ENCODE data around the gene BBS9. TPM values are rescaled to one million over a fixed set of nuclear protein-coding genes. Genes with fewer than 3 reads are reported as not detected.

Gene BBS9
- total RNA-seq, 1 experiment from 2014 or later: 4.7 TPM

- H3K36me3 Mint-ChIP-seq (ENCODE audit: insufficient read depth, unreplicated experiment): no peaks in the 10 kb centered on the region
- Histone ChIP-seq H3K9me3 (no peaks in the 10 kb centered on the region), H3K4me1 (peaks cover 4% of the 10 kb centered on the region), H3K4me3 (ENCODE audit: low read depth, low read length) (peak overlapping the region; percentile 87), H3K36me3 (ENCODE audit: control insufficient read depth, insufficient read depth, low read length) (no peaks in the 10 kb centered on the region), H3K27me3 (replicated peaks; ENCODE audit: control insufficient read depth, insufficient read depth, low read length) (no peaks in the 10 kb centered on the region; the same call in 1 of the 2 replicates)
- H3K27ac Mint-ChIP-seq (ENCODE audit: unreplicated experiment): no peak overlapping the region
- peaks cover 16% of the 10 kb centered on the region for H3K27me3 Mint-ChIP-seq (ENCODE audit: insufficient read depth, unreplicated experiment)
- DNase-seq: no peak
- H3K9me3 Mint-ChIP-seq (ENCODE audit: unreplicated experiment): no peaks in the 10 kb centered on the region
- peak overlapping the region; percentile 83 for H3K4me3 Mint-ChIP-seq (ENCODE audit: unreplicated experiment)
- CTCF ChIA-PET: interaction anchor here (0.9 to 3.5 kb wide), 3 partner anchors 19 to 264 kb away, joined by 3 to 20 read pairs (median 3); no protein-coding TSS in a partner anchor
- no peak for TF ChIP-seq CTCF (IDR thresholded peaks at IDR 0.05; ENCODE audit: insufficient read depth in 1 of 2, low read depth in 1 of 2, low read length in 1 of 2, severe bottlenecking in 1 of 2, unreplicated experiment in 1 of 2)
- POLR2A ChIA-PET: no interaction called here
- intact Hi-C loops (cut with micrococcal nuclease; ENCODE audit: unreplicated experiment): loop anchor here (1.0 to 10.0 kb wide), 5 partner anchors 20 to 305 kb away; partner anchors contain the start of genes BBS9, FKBP9 and NT5C3A
- peaks cover 7% of the 10 kb centered on the region for H3K4me1 Mint-ChIP-seq (ENCODE audit: low read depth, unreplicated experiment)
- BruUV-seq (replicated peaks): no TSS peak
Measured at GRCh38 chr7:33109758-33110238, 19.6 kb upstream of the BBS9 start.

GRCh38 chr7:33111614-33112013 lies 17.8 kb upstream of the BBS9 start:
- ChIA-PET POLR2A (no interaction called here), CTCF (no interaction called here)
- Histone ChIP-seq H3K9me3 (no peaks in the 10 kb centered on the region), H3K36me3 (ENCODE audit: control insufficient read depth, insufficient read depth, low read length) (no peaks in the 10 kb centered on the region), H3K4me3 (ENCODE audit: low read depth, low read length) (no peak overlapping the region), H3K27me3 (replicated peaks; ENCODE audit: control insufficient read depth, insufficient read depth, low read length) (no peaks in the 10 kb centered on the region; the same call in 1 of the 2 replicates), H3K4me1 (peaks cover 4% of the 10 kb centered on the region)
- Mint-ChIP-seq H3K4me3 (ENCODE audit: unreplicated experiment) (no peak overlapping the region), H3K36me3 (ENCODE audit: insufficient read depth, unreplicated experiment) (no peaks in the 10 kb centered on the region), H3K27me3 (ENCODE audit: insufficient read depth, unreplicated experiment) (peaks cover 22% of the 10 kb centered on the region), H3K9me3 (ENCODE audit: unreplicated experiment) (no peaks in the 10 kb centered on the region), H3K27ac (ENCODE audit: unreplicated experiment) (no peak overlapping the region), H3K4me1 (ENCODE audit: low read depth, unreplicated experiment) (peaks cover 7% of the 10 kb centered on the region)
- intact Hi-C loops (cut with micrococcal nuclease; ENCODE audit: unreplicated experiment): no loop called here
- no peak for TF ChIP-seq CTCF (IDR thresholded peaks at IDR 0.05; ENCODE audit: insufficient read depth in 1 of 2, low read depth in 1 of 2, low read length in 1 of 2, severe bottlenecking in 1 of 2, unreplicated experiment in 1 of 2)
- no peak for DNase-seq
- BruUV-seq (replicated peaks): no TSS peak

DNA sequence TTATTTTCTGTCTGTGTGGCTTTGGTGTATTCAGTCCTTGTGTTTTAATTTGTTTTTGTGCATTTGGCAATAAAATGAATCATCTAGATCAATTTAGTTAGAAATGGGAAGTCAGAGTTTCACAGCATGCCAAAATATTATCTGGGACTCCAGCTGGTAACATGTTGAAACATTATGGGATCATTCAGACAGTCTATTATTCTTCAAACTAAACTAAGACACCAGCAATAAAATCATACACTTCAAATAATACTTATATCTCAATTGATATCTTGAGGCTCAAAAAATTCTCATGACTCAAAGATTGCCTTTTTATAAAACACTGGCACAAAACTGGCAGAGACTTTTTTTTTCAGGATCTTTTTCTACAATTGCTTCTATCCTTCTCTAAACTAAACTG lies 14.4 kb upstream of the BBS9 start:
- no peaks in the 10 kb centered on the region for H3K4me1 ChIP-seq
- Mint-ChIP-seq H3K27ac (ENCODE audit: unreplicated experiment) (no peak overlapping the region), H3K36me3 (ENCODE audit: insufficient read depth, unreplicated experiment) (no peaks in the 10 kb centered on the region), H3K9me3 (ENCODE audit: unreplicated experiment) (no peaks in the 10 kb centered on the region), H3K4me1 (ENCODE audit: low read depth, unreplicated experiment) (no peaks in the 10 kb centered on the region), H3K4me3 (ENCODE audit: unreplicated experiment) (no peak overlapping the region), H3K27me3 (ENCODE audit: insufficient read depth, unreplicated experiment) (peaks cover 22% of the 10 kb centered on the region)
- DNase-seq: no peak
- H3K27me3 ChIP-seq (replicated peaks; ENCODE audit: control insufficient read depth, insufficient read depth, low read length): no peaks in the 10 kb centered on the region; the same call in 1 of the 2 replicates
- H3K9me3 ChIP-seq: peaks cover 11% of the 10 kb centered on the region
- no peak overlapping the region for H3K4me3 ChIP-seq (ENCODE audit: low read depth, low read length)
- POLR2A ChIA-PET: no interaction called here
- no peaks in the 10 kb centered on the region for H3K36me3 ChIP-seq (ENCODE audit: control insufficient read depth, insufficient read depth, low read length)
- CTCF ChIA-PET: interaction anchor here (0.7 kb wide), 1 partner anchor 7 kb away, joined by 4 read pairs; no protein-coding TSS in a partner anchor
- no peak for TF ChIP-seq CTCF (IDR thresholded peaks at IDR 0.05; ENCODE audit: insufficient read depth in 1 of 2, low read depth in 1 of 2, low read length in 1 of 2, severe bottlenecking in 1 of 2, unreplicated experiment in 1 of 2)
- intact Hi-C loops (cut with micrococcal nuclease; ENCODE audit: unreplicated experiment): no loop called here
- BruUV-seq (replicated peaks): no TSS peak
